PFSK-1 (cell line): ENCODE results near the gene OR13C5.

ENCODE experiments used
- FOXP2 ChIP-seq: optimal IDR thresholded peaks from 2 replicates; pipeline ENCODE3; 2011; ENCODE audit warnings: borderline replicate concordance, control low read depth, inconsistent platforms; ENCODE audit not compliant: insufficient read depth; ENCODE audit errors: extremely low read length, extremely low read depth
- POLR2AphosphoS5 ChIP-seq: IDR thresholded peaks from 2 replicates; pipeline ENCODE4 v1.6.1; 2012; ENCODE audit warnings: low read depth, mild to moderate bottlenecking, control low read depth, low read length, moderate library complexity
- REST ChIP-seq, 2 experiments: IDR thresholded peaks; 2 replicates each; pipeline versions ENCODE4 v1.6.1 to v1.8.0; 2011 to 2012; ENCODE audit warnings: low read depth in 2 of 2, low read length in 2 of 2, control low read depth in 1 of 2, inconsistent platforms in 1 of 2, mild to moderate bottlenecking in 1 of 2, moderate library complexity in 1 of 2; ENCODE audit not compliant: insufficient read depth in 1 of 2
- SIN3A ChIP-seq: IDR thresholded peaks from 2 replicates; pipeline ENCODE4 v1.6.1; 2012; ENCODE audit warnings: mild to moderate bottlenecking, low read length, moderate library complexity, borderline replicate concordance; ENCODE audit not compliant: insufficient read depth
- TAF1 ChIP-seq: IDR thresholded peaks from 2 replicates; pipeline ENCODE4 v1.6.1; 2012; ENCODE audit warnings: low read length, control low read depth, borderline replicate concordance; ENCODE audit not compliant: insufficient read depth

The OR13C5 gene

GRCh38 chr9:104589626-104590025, 9.6 kb downstream of the OR13C5 start:
- TF ChIP-seq TAF1 (no peak), POLR2AphosphoS5 (no peak), FOXP2 (no peak), REST (IDR thresholded peaks at IDR 0.05; ENCODE audit: insufficient read depth in 1 of 2, low read depth in 2 of 2, low read length in 2 of 2) (no peak), SIN3A (no peak)

- TF ChIP-seq POLR2AphosphoS5 (no peak), TAF1 (no peak), SIN3A (no peak), REST (IDR thresholded peaks at IDR 0.05; ENCODE audit: insufficient read depth in 1 of 2, low read depth in 2 of 2, low read length in 2 of 2) (no peak), FOXP2 (no peak)
Measured at GRCh38 chr9:104586496-104587180, 12.6 kb downstream of the OR13C5 start.

- TF ChIP-seq REST (IDR thresholded peaks at IDR 0.05; ENCODE audit: insufficient read depth in 1 of 2, low read depth in 2 of 2, low read length in 2 of 2) (no peak), FOXP2 (no peak), TAF1 (no peak), POLR2AphosphoS5 (no peak), SIN3A (no peak)
Measured at GRCh38 chr9:104580562-104580961, 18.7 kb downstream of the OR13C5 start.

- no peak for TF ChIP-seq REST (IDR thresholded peaks at IDR 0.05; ENCODE audit: insufficient read depth in 1 of 2, low read depth in 2 of 2, low read length in 2 of 2)
- TF ChIP-seq POLR2AphosphoS5: no peak
- TF ChIP-seq TAF1: no peak
- no peak for TF ChIP-seq FOXP2
- TF ChIP-seq SIN3A: no peak
Measured at GRCh38 chr9:104577263-104577662, 21.9 kb downstream of the OR13C5 start.

- TF ChIP-seq FOXP2 (no peak), REST (IDR thresholded peaks at IDR 0.05; ENCODE audit: insufficient read depth in 1 of 2, low read depth in 2 of 2, low read length in 2 of 2) (no peak), POLR2AphosphoS5 (no peak)
Measured at GRCh38 chr9:104575456-104575855, 23.8 kb downstream of the OR13C5 start.
